IMR-90 (cell line): ENCODE data around the gene AFAP1L2. TPM values are rescaled to one million over a fixed set of nuclear protein-coding genes. Genes with fewer than 3 reads are reported as not detected.

ENCODE experiments used
- ATAC-seq: fragments of 200-7000 bp; cut with Tn5 transposase; 2 replicates; pipeline ENCODE4 v1.9.1; 2020; ENCODE audit warnings: low read depth, mild to moderate bottlenecking, moderate library complexity
- BruUV-seq: library from RNA; stranded (reverse); fragments of 400-500 nt; replicated peaks from 2 replicates; lab custom pipeline; 2021; lab: Mats Ljungman, UMichigan
- CTCF ChIA-PET: fragments of 300-600 bp; formaldehyde crosslinking; extraction: SDS; loops from one replicate; lab custom pipeline; 2021; ENCODE audit warnings: antibody characterized with exemption; lab: Yijun Ruan, JAX
- POLR2A ChIA-PET: fragments of 300-600 bp; sonication (Branson Sonifier 250); formaldehyde crosslinking; loops from one replicate; lab custom pipeline; 2022; ENCODE audit warnings: antibody characterized with exemption; ENCODE audit not compliant: unreplicated experiment; lab: Charles Lee
- DNase-seq: peaks from one replicate; pipeline ENCODE4 v3.0.0; 2013
- H2AFZ ChIP-seq: replicated peaks from 2 replicates; pipeline ENCODE3; 2013; ENCODE audit warnings: low read length, mild to moderate bottlenecking; ENCODE audit not compliant: poor library complexity
- H2AK5ac ChIP-seq: 2 replicates; pipeline ENCODE4 v1.6.1; 2013; ENCODE audit warnings: low read depth, low read length, inconsistent platforms
- H2AK9ac ChIP-seq: replicated peaks from 2 replicates; pipeline ENCODE3; 2013; ENCODE audit warnings: mild to moderate bottlenecking, low read depth, low read length, moderate library complexity; ENCODE audit not compliant: poor library complexity
- H2BK120ac ChIP-seq: 2 replicates; pipeline ENCODE4 v1.6.1; 2013; ENCODE audit warnings: low read depth, low read length, inconsistent platforms
- H2BK15ac ChIP-seq: 3 replicates; pipeline ENCODE4 v1.6.1; 2013; ENCODE audit warnings: low read depth, low read length, inconsistent platforms
- H2BK20ac ChIP-seq: 2 replicates; pipeline ENCODE4 v1.6.1; 2013; ENCODE audit warnings: low read depth, mild to moderate bottlenecking, inconsistent platforms, low read length, moderate library complexity
- H2BK5ac ChIP-seq: 2 replicates; pipeline ENCODE4 v1.6.1; 2013; ENCODE audit warnings: mild to moderate bottlenecking, low read depth, low read length, inconsistent platforms; ENCODE audit not compliant: poor library complexity, severe bottlenecking
- H3K14ac ChIP-seq: replicated peaks from 2 replicates; pipeline ENCODE4 v1.6.1; 2013; ENCODE audit warnings: low read depth, low read length, inconsistent platforms
- H3K18ac ChIP-seq: 2 replicates; pipeline ENCODE4 v1.6.1; 2013; ENCODE audit warnings: low read depth, low read length, control low read depth
- H3K23ac ChIP-seq: 2 replicates; pipeline ENCODE4 v1.6.1; 2013; ENCODE audit warnings: low read depth, low read length, inconsistent platforms
- H3K27ac ChIP-seq: 2 replicates; pipeline ENCODE4 v1.5.1; 2013; ENCODE audit warnings: mild to moderate bottlenecking, control low read depth, low read length; ENCODE audit not compliant: insufficient read depth
- H3K27me3 ChIP-seq: 2 replicates; pipeline ENCODE4 v1.6.1; 2013; ENCODE audit warnings: low read length; ENCODE audit not compliant: control insufficient read depth, insufficient read depth
- H3K36me3 ChIP-seq: 2 replicates; pipeline ENCODE4 v1.6.1; 2013; ENCODE audit warnings: low read length, mixed read lengths; ENCODE audit not compliant: control insufficient read depth, insufficient read depth
- H3K4ac ChIP-seq: 2 replicates; pipeline ENCODE4 v1.6.1; 2013; ENCODE audit warnings: low read depth, low read length, inconsistent platforms
- H3K4me1 ChIP-seq: 2 replicates; pipeline ENCODE4 v1.6.1; 2013; ENCODE audit warnings: low read length, mixed read lengths; ENCODE audit not compliant: control insufficient read depth, insufficient read depth
- H3K4me2 ChIP-seq: 2 replicates; pipeline ENCODE4 v1.6.1; 2013; ENCODE audit warnings: low read depth, mild to moderate bottlenecking, control low read depth, low read length, moderate library complexity
- H3K4me3 ChIP-seq: 2 replicates; pipeline ENCODE4 v1.5.1; 2013; ENCODE audit warnings: low read depth, mild to moderate bottlenecking, control low read depth, low read length, moderate library complexity; ENCODE audit not compliant: insufficient read depth
- H3K56ac ChIP-seq: 2 replicates; pipeline ENCODE4 v1.6.1; 2013; ENCODE audit warnings: low read length, inconsistent platforms; ENCODE audit not compliant: insufficient read depth; ENCODE audit errors: extremely low read depth
- H3K79me1 ChIP-seq, 2 experiments: 2 replicates each; pipeline ENCODE4 v1.6.1; 2013; ENCODE audit warnings: low read length in 2 of 2, inconsistent platforms in 1 of 2, low read depth in 1 of 2
- H3K9ac ChIP-seq: 2 replicates; pipeline ENCODE4 v1.6.1; 2013; ENCODE audit warnings: low read depth, low read length, control low read depth
- H3K9me1 ChIP-seq: 2 replicates; pipeline ENCODE4 v1.6.1; 2013; ENCODE audit warnings: low read length, inconsistent platforms; ENCODE audit not compliant: insufficient read depth
- H3K9me3 ChIP-seq: 2 replicates; pipeline ENCODE4 v1.6.1; 2013; ENCODE audit warnings: low read length; ENCODE audit not compliant: control insufficient read depth, insufficient read depth
- H4K20me1 ChIP-seq: 2 replicates; pipeline ENCODE4 v1.6.1; 2013; ENCODE audit warnings: low read length, inconsistent platforms; ENCODE audit not compliant: insufficient read depth
- H4K5ac ChIP-seq: 2 replicates; pipeline ENCODE4 v1.6.1; 2013; ENCODE audit warnings: mild to moderate bottlenecking, low read depth, low read length, control low read depth
- H4K8ac ChIP-seq, 2 experiments: 2 replicates each; pipeline ENCODE4 v1.6.1; 2013; ENCODE audit warnings: low read depth in 2 of 2, low read length in 2 of 2, control low read depth in 1 of 2, inconsistent platforms in 1 of 2
- H4K91ac ChIP-seq: 2 replicates; pipeline ENCODE4 v1.6.1; 2013; ENCODE audit warnings: low read depth, low read length, inconsistent platforms; ENCODE audit not compliant: insufficient read depth
- BHLHE40 ChIP-seq: fragments of 150-350 bp; IDR thresholded peaks from 2 replicates; pipeline ENCODE4 v1.6.1; 2016; ENCODE audit warnings: mild to moderate bottlenecking, low read depth, low read length
- MAFK ChIP-seq: IDR thresholded peaks from 2 replicates; pipeline ENCODE4 v1.6.1; 2012; ENCODE audit warnings: low read depth, low read length, improper control_type of control experiment
- RAD21 ChIP-seq: IDR thresholded peaks from 2 replicates; pipeline ENCODE4 v1.6.1; 2012; ENCODE audit warnings: low read length, improper control_type of control experiment
- USF2 ChIP-seq: fragments of 150-350 bp; IDR thresholded peaks from 2 replicates; pipeline ENCODE4 v1.6.1; 2017; ENCODE audit warnings: mild to moderate bottlenecking, antibody characterized with exemption, low read length, low read depth
- WGBS, 2 experiments: methylation state at CpG; one replicate each; pipeline versions ENCODE4 v1.1.5 to v1.1.7; 2013; ENCODE audit warnings: missing lambda C conversion rate in 2 of 2; ENCODE audit not compliant: insufficient read length in 1 of 2; ENCODE audit errors: extremely low coverage in 2 of 2; 5-methylcytosine and 5-hydroxymethylcytosine counted together
- dilution Hi-C: fragments of 300-500 bp; cut with HindIII; formaldehyde crosslinking; loops from one replicate; pipeline ENCODE4 v1.14.3; 2018; ENCODE audit warnings: low sequenced_read_pairs; ENCODE audit not compliant: unreplicated experiment
- in situ Hi-C: fragments of 300-500 bp; cut with MboI; formaldehyde crosslinking; loops from 3 replicates; pipeline ENCODE4 v1.14.3; 2019; ENCODE audit warnings: low sequenced_read_pairs, inconsistent platforms, mixed read lengths
- intact Hi-C: fragments of 100-400 bp; cut with micrococcal nuclease; formaldehyde crosslinking; loops from 2 replicates; pipeline ENCODE4 v1.10.0; 2022
- polyA plus RNA-seq, 3 experiments: library from polyadenylated mRNA; depleted of rRNA; stranded (reverse); fragments of >200 nt; gene quantifications; 2 replicates each; pipeline ENCODE4 v1.2.3, GENCODE V29; 2012; ENCODE audit warnings: low replicate concordance in 1 of 3
- total RNA-seq: library from RNA; depleted of rRNA; stranded (reverse); fragments of >200 nt; gene quantifications from 2 replicates; pipeline ENCODE4 v1.2.3, GENCODE V29; 2012

AFAP1L2 gene
- total and polyA plus RNA-seq, 2 of the 4 experiments (the other 2 are of a cell fraction): under 0.01 to 0.10 TPM

DNA sequence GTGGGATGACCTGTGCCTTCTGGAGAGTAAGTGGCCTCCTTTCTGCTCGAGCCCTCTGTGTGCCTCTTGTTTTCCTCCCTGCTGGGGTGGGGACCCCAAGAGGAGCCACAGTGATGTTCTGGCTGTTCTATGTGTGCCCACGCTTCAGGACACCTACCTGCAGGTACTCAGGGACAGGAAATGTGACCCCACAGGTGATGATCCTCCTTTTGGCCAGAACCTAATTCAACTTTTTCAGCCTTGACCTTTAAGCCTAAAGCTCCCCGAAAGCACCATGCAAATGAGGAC is 95.0 kb downstream of the AFAP1L2 start:
- Histone ChIP-seq H3K4me1 (peaks cover 13% of the 10 kb centered on the region), H2BK15ac (no peak overlapping the region), H3K9ac (no peak overlapping the region), H3K79me1 (no peaks in the 10 kb centered on the region), H4K8ac (no peak overlapping the region), H2BK120ac (no peak overlapping the region), H3K18ac (no peak overlapping the region), H4K20me1 (peaks cover 4% of the 10 kb centered on the region; the same call in 1 of the 2 replicates), H2AK9ac (no peak overlapping the region), H3K4me3 (no peak overlapping the region), H3K9me1 (peaks cover 7% of the 10 kb centered on the region), H3K14ac (no peak overlapping the region), H3K9me3 (no peaks in the 10 kb centered on the region; the same call in 1 of the 2 replicates), H3K4ac (no peak overlapping the region), H3K56ac (no peak overlapping the region), H3K23ac (no peak overlapping the region), H3K27ac (no peak overlapping the region), H3K36me3 (no peaks in the 10 kb centered on the region), H3K4me2 (no peak overlapping the region), H2BK5ac (no peak overlapping the region), H3K27me3 (peaks cover 13% of the 10 kb centered on the region; the same call in 1 of the 2 replicates), H2AK5ac (0 out of 2 replicates have a peak overlapping the region, but pooled peaks have one; percentile 46), H4K91ac (no peak overlapping the region), H2AFZ (no peak overlapping the region), H4K5ac (no peak overlapping the region), H2BK20ac (no peak overlapping the region)
- 100% methylated on average over 1 of the region's 3 CpGs; no CpG with 5 or more reads in 1 of the 2 experiments for WGBS, 2 experiments
- no peak for DNase-seq
- ChIA-PET CTCF (interaction anchor here (0.6 kb wide), 1 partner anchor 24 kb away, joined by 3 read pairs; no protein-coding TSS in a partner anchor), POLR2A (no interaction called here)
- TF ChIP-seq USF2 (no peak), BHLHE40 (no peak), RAD21 (no peak), MAFK (no peak)
- in situ Hi-C loops: loop anchor here (10.0 kb wide), 2 partner anchors 485 to 815 kb away; no protein-coding TSS in a partner anchor
- ATAC-seq: no peak
- dilution Hi-C loops: no loop called here
- BruUV-seq: no TSS peak
- intact Hi-C loops: loop anchor here (10.0 kb wide), 1 partner anchor 325 kb away; no protein-coding TSS in a partner anchor
